ENCODE results near the gene DACT3.

DNA sequence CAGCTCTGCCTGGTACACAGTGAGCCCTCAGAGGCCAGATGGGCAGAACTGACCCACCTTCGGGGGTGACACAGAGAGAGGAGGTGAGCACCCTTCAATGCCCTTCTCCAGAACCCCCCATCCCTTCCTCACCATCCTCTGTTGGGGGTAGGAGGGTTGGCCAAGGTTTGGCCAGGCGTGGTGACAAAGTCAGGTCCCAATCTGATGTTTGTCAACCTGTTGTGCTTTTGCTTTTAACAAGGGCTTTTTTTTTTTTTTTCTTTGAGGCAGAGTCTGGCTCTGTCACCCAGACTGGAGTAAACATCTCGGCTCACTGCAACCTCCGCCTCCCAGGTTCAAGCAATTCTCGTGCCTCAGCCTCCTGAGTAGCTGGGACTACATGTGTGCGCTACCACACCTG is 43.4 kb downstream of the DACT3 start:
- TF ChIP-seq SUZ12 (IDR thresholded peaks at IDR 0.05; ENCODE audit: extremely low read depth, insufficient read depth, insufficient read length) (no peak), ZNF274 (IDR thresholded peaks at IDR 0.05; ENCODE audit: low read depth, low read length) (no peak)
